ENCODE results near the gene MYL12B. TPM values are rescaled to one million over a fixed set of nuclear protein-coding genes. Genes with fewer than 3 reads are reported as not detected.
"Not testable (repeated sequence)": the region's sequence is repeated elsewhere in the genome, so short reads cannot be mapped to it uniquely, and the experiment has no call there.

MYL12B gene
- total RNA-seq, 1 donor from 2014 or later: 197 TPM

GRCh38 chr18:3297025-3297984 lies 35.4 kb downstream of the MYL12B start:
- peak; percentile 35 for DNase-seq

- no peak for DNase-seq
Observed at GRCh38 chr18:3304832-3305231, 42.9 kb downstream of the MYL12B start.

DNA sequence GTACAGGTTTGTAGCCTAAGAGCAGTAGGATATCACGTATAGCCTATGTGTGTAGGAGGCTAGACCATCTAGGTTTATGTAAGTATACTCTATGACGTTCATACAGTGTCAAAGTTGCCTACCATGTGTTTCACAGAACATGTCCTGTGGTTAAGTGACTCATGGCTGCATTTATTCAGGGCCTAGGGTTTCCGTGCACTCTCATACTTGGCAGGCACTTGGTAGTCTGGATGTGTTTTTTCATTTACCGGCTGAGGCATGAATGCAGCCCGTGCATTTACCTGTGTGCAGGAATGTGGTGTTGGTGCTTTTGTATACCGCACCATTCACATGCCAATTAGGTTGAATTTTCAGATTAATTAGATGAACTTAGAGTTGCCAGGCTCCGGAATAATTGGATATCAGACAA lies 43.4 kb downstream of the MYL12B start:
- DNase-seq: no peak

GRCh38 chr18:3305933-3306332 lies 44.0 kb downstream of the MYL12B start:
- DNase-seq: no peak

GRCh38 chr18:3306391-3306790 lies 44.5 kb downstream of the MYL12B start:
- DNase-seq: no peak

- no peak for DNase-seq
Observed at GRCh38 chr18:3313685-3314084, 51.8 kb downstream of the MYL12B start.

DNA sequence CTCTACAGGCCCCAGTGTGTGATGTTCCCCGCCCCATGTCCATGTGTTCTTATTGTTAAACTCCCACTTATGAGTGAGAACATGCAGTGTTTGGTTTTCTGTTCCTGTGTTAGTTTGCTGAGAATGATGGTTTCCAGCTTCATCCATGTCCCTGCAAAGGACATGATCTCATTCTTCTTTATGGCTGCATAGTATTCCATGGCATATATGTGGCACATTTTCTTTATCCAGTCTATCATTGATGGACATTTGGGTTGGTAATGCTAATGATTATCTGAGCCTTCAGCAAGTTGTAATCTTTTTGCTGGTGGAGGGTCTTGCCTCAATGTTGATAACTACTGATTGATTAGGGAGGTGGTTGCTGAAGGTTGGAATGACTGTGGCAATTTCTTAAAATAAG lies 53.4 kb downstream of the MYL12B start:
- DNase-seq: not testable (repeated sequence)

DNA sequence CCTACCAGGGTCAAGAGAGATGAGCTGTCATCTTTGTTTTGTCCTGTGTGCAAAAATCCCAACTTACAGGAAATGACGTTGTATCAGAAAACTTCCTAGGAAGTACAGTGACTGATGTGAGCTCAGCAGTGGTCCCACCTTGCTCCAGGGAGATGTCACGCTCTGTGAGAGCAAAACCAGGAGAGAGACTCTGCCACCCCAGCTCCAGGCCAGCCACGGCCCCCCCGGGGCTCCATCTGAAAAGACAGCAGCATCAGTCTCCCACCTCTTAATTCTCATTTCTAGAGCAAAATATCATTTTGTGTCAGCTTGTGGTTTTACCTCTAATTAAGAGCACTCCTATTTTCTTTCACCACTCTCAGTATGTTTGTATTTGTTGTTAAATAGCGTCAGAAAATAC lies 57.5 kb downstream of the MYL12B start:
- DNase-seq: no peak

GRCh38 chr18:3319894-3320454 lies 58.0 kb downstream of the MYL12B start:
- DNase-seq: no peak

DNA sequence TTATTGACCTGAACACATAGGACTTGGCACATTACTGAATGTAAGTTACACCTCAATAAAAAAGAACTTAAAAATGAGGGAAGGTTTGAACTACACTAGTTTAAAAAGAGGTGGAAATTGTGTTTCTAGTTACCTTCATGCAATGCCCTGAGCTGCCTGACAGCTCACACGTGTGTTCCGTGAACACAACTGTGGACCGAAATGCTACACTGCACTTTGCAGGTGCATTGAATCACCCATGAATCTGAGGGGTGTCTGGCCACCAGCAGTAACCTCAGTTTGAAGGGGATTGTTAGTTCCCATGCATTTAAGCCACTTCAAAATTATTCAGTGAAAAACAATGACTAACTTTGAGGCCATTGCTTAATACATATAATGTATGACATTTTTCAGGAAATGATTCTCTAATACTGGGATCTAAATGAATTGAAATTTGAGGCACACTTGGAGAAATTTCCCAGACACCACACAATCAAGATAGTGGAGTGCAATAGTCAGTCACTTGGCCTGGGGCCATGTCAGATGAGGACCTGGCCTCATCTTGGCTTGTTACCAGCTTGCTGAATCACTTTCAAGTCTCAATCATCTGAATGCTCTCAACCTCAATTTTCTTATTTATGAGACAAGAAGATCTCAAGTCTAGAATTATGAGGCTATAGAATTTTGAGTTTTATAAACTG lies 59.3 kb downstream of the MYL12B start:
- DNase-seq: no peak

GRCh38 chr18:3323900-3324299 lies 62.0 kb downstream of the MYL12B start:
- DNase-seq: no peak

Other genes with a start within 250 kb of the MYL12B start
- gene LPIN2, start 249.0 kb upstream of the MYL12B start, total RNA-seq: 21.7 TPM
- 70.2 TPM for gene MYOM1, start 42.2 kb upstream of the MYL12B start, total RNA-seq
- 401 TPM for gene MYL12A, start 14.3 kb upstream of the MYL12B start, total RNA-seq
- gene TGIF1, start 188.0 kb downstream of the MYL12B start, total RNA-seq: 69.0 TPM